Breast epithelium (tissue), 3 donors: ENCODE measurements around the gene KLF1.

Experiments used
- CTCF ChIP-seq, 3 donors: fragments of 450-650 bp; IDR thresholded peaks; one replicate each; pipeline ENCODE4 v1.5.1; 2016 to 2017; ENCODE audit warnings: antibody characterized with exemption in 3 of 3, mild to moderate bottlenecking in 3 of 3, moderate library complexity in 3 of 3
- POLR2A ChIP-seq: fragments of 450-650 bp; IDR thresholded peaks from one replicate; pipeline ENCODE4 v1.6.1; 2016; ENCODE audit warnings: antibody characterized with exemption, mild to moderate bottlenecking, moderate library complexity
- POLR2AphosphoS5 ChIP-seq, 3 donors: sonication (generic); formaldehyde crosslinking; IDR thresholded peaks; one replicate each; pipeline ENCODE4 v1.6.1; 2017; ENCODE audit warnings: antibody characterized with exemption in 3 of 3

DNA sequence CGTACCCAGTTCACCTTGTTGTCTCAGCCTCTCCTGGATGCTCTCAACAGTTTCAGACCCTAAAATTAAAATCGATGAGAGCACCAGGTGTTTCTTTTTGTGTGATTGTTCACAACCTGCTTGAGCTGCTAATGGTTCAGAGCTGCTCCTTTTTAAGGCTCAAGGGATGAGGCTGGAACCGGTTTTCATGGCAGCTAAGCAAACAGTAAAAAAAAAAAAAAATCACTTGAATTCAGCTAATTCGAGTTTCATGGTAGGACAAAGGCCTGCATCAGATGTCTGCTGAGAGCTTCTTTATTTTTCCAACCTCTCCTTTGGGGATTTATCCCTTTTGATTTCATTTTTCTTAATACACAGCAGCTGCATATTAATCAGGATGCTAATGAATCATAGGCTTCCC is 25.6 kb upstream of the KLF1 start:
- TF ChIP-seq POLR2A (no peak), CTCF (IDR thresholded peaks at IDR 0.05) (no peak), POLR2AphosphoS5 (IDR thresholded peaks at IDR 0.05) (no peak)
